ENCODE data around the gene UFC1.

DNA sequence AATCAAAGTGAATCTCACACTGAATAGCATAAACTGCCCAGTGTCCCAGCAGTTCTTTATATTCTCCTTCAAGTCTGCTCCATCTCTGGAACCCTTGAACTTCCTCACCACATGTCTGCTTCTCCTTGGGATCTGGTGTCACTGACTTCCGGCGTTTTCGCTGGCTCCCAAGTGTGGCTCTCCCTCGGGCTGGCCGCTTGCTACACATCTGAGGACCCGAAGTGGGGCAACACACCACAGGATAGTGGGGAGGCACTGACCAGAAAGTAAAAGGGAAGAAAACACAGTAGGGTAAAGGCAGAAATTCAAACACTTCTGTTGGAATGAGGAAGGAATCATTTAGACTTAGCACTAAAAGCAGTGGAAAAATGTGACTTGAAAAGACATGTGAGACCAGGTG is 30.8 kb upstream of the UFC1 start:
- TF ChIP-seq CTCF (optimal IDR thresholded peaks at IDR 0.05 in 1 of 3, IDR thresholded peaks at IDR 0.05 in 1 of 3, conservative IDR thresholded peaks at IDR 0.05 in 1 of 3; ENCODE audit: extremely low read depth in 1 of 3, insufficient read depth in 2 of 3, low read length in 3 of 3), result no peak
- no peak for TF ChIP-seq EZH2 (IDR thresholded peaks at IDR 0.05; ENCODE audit: low read length)

Data from keratinocyte (primary cell).